IPS-18c (cell line): ENCODE measurements around the gene NCAM2.
"Not testable (repeated sequence)": the region's sequence is repeated elsewhere in the genome, so short reads cannot be mapped to it uniquely, and the experiment has no call there.

Experiments used
- H3K4me3 ChIP-seq: 2 replicates; pipeline ENCODE4 v1.7.0; 2013; ENCODE audit warnings: low read depth, mild to moderate bottlenecking, low read length, moderate library complexity; ENCODE audit not compliant: insufficient read depth
- H3K9me3 ChIP-seq: one replicate; pipeline ENCODE4 v1.6.1; 2013; ENCODE audit warnings: mild to moderate bottlenecking, low read length, moderate library complexity; ENCODE audit not compliant: control insufficient read depth, insufficient read depth

Gene NCAM2

DNA sequence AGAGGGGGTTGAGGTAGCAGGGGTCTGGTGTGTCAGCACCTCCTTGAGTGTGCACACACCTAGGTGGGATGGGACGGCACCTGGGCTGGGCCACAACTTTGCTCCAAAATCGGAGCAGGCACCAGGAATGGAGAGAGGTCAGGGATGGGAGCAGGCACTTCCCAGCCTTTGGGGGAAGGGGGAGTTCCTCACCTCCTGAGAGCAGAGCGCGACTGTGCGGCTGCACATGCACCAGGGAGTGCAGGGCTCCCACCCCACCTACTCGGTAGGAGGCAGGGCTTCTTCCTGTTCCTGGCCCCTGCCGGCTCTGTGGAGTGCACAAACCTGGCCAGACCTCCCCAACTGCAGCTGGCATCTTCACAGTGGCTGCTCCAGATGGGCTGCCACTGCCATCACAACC is 399.3 kb downstream of the NCAM2 start:
- peaks cover 12% of the 10 kb centered on the region for H3K9me3 ChIP-seq

GRCh38 chr21:21401444-21401843 is 403.2 kb downstream of the NCAM2 start:
- H3K4me3 ChIP-seq, result no peak overlapping the region
- peaks cover 13% of the 10 kb centered on the region for H3K9me3 ChIP-seq

More for the DNA sequence above, 399.3 kb downstream of the NCAM2 start:
- no peak overlapping the region; the same call in 1 of the 2 replicates for H3K4me3 ChIP-seq

DNA sequence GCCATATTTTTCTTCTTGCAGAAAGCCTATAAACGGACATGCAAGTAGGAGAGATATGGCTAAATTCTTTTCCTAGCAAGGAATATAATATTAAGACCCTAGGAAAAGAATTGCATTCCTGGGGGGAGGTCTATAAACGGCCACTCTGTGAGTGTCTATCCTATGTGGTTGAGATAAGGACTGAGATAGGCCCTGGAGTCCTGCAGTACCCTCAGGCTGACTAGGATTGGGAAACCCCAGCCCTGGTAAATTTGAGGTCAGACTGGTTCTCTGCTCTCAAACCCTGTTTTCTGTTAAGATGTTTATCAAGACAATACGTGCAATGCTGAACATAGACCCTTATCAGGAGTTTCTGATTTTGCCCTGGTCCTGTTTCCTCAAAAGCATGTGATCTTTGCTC is 404.0 kb downstream of the NCAM2 start:
- H3K4me3 ChIP-seq, H3K9me3 ChIP-seq: not testable (repeated sequence)

- H3K4me3 ChIP-seq, H3K9me3 ChIP-seq: not testable (repeated sequence)
These were observed 406.1 kb downstream of the NCAM2 start for GRCh38 chr21:21404261-21404660.

DNA sequence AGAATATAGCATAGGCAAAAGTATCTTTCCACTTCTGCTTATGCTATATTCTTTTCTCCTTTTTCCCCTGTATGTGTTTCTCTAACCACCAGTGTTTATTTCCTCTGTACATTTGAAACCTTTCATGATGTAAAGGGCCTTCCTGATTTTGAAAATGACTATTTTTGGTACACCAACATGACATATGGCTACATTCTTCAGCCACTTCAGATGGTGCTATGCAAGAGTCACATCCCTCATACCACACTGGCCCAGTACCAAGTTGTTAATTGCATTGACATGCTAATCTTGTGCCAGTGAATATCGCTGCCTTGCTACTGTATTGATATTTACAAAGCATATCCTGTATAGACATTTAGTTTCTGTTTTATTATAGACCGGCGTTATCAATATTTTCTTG is 408.7 kb downstream of the NCAM2 start:
- no peak overlapping the region for H3K4me3 ChIP-seq
- H3K9me3 ChIP-seq, result peaks cover 3% of the 10 kb centered on the region

- no peaks in the 10 kb centered on the region for H3K9me3 ChIP-seq
- H3K4me3 ChIP-seq, result no peak overlapping the region
These were observed 413.9 kb downstream of the NCAM2 start for GRCh38 chr21:21412096-21412495.

DNA sequence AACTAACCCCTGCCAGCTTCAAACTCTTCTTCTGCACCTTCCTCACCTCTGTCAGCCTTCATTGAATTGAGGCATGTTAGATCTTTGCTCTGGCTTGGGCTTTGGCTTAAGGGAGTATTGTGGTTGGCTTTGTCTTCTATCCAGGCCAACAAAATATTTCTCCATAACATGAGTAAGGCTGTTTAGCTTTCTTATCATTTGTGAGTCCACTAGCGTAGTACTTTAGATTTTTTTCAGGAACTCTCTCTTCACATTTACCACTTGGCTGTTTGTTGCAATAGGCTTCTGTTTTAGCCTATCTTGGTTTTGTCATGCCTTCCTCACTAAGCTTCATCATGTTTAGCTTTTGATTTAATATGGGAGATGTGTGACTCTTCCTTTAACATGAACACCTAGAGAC is 417.5 kb downstream of the NCAM2 start:
- H3K9me3 ChIP-seq, result no peaks in the 10 kb centered on the region
- H3K4me3 ChIP-seq, result no peak overlapping the region

DNA sequence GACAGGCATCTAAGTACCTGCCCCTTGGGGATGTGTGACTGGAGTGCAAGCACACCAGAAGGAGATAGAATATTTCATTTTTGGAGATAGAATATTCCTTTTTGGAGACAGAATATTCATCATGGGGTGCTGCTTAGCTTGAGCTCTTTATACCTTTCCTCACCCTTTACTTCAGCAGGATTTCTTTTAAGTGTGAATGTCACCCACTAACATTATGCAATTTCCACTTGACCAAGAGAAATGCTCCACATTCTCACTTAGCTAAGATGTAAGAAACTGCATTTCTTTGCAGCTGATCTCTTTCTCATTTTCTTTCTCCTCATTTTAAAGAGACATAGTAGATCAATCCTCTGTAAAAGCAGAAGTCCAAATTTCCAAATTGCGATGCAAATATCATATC is 436.7 kb downstream of the NCAM2 start:
- Histone ChIP-seq H3K4me3 (no peak overlapping the region), H3K9me3 (no peaks in the 10 kb centered on the region)

- no peaks in the 10 kb centered on the region for H3K9me3 ChIP-seq
These were observed 437.9 kb downstream of the NCAM2 start for GRCh38 chr21:21436012-21436534.

GRCh38 chr21:21439761-21440160 is 441.6 kb downstream of the NCAM2 start:
- no peaks in the 10 kb centered on the region for H3K9me3 ChIP-seq
- no peak overlapping the region for H3K4me3 ChIP-seq

More at GRCh38 chr21:21436012-21436534, 437.9 kb downstream of the NCAM2 start:
- no peak overlapping the region for H3K4me3 ChIP-seq

- no peaks in the 10 kb centered on the region for H3K9me3 ChIP-seq
- H3K4me3 ChIP-seq, result no peak overlapping the region
These were observed 458.9 kb downstream of the NCAM2 start for GRCh38 chr21:21457077-21457476.

DNA sequence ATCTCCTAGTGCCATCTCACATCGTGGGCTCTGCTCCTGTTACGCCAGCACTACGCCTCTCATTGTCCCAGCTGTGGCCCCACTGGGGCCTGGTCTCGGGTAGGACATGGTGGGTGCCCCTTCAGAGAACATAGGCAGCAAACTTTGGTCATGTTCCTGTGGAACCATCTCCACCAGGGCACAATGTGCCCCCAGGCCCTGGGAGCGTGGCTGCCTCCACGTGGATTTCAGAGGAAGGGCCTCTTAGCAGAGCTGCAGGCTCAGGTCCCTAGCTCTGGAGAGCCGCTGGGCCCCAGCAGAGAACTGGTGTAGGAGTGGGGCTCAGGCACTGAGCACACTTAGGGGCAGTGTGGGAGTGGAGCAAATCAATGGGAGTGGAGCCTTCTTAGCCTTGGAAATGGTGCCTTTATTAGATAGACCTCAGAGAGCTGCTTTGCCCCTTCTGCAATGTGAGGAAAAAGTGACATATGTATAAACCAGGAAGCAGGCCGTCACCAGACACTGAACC is 460.0 kb downstream of the NCAM2 start:
- no peaks in the 10 kb centered on the region for H3K9me3 ChIP-seq
- no peak overlapping the region for H3K4me3 ChIP-seq

DNA sequence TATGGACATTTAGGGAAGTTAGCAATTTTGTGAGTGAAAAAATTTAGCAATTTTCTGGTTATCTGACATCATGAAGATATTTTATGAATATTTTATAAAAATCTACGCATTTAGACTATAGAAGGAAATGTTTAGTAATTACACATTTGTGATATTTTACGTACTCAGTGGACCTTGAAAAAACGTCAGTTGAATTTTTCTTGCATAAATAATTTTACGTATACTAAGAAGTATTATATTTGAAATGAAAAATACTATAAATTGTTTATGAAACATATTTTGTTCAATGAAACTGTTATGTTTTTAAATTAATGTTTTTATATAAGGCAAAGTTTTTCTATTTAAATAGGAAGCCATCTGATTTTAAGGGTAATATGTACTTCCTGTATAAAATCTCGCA is 462.8 kb downstream of the NCAM2 start:
- H3K9me3 ChIP-seq, result no peaks in the 10 kb centered on the region
- no peak overlapping the region for H3K4me3 ChIP-seq

GRCh38 chr21:21463456-21463855 is 465.2 kb downstream of the NCAM2 start:
- no peaks in the 10 kb centered on the region for H3K9me3 ChIP-seq

DNA sequence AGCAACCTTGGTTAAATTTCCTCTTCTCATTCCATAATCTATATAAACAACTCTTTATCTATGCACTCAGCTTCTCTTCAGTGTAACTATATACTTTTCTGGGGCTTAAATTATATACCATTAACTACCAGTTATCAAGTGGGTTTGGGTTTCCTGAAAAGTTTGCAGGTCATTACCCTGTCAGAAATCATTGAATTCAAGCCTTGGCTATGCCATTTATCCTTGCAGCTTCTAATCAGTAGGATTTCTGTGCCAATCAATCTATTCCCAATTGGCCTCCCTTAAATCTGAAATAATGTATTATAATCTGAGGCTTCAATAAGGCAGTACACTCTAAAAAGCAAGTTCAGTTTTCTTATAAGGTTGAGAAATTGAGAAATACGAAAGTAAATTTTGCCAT is 466.5 kb downstream of the NCAM2 start:
- Histone ChIP-seq H3K4me3 (no peak overlapping the region), H3K9me3 (no peaks in the 10 kb centered on the region)

More at GRCh38 chr21:21463456-21463855, 465.2 kb downstream of the NCAM2 start:
- no peak overlapping the region for H3K4me3 ChIP-seq

GRCh38 chr21:21466752-21467151 is 468.5 kb downstream of the NCAM2 start:
- H3K9me3 ChIP-seq, result no peaks in the 10 kb centered on the region
- no peak overlapping the region for H3K4me3 ChIP-seq

DNA sequence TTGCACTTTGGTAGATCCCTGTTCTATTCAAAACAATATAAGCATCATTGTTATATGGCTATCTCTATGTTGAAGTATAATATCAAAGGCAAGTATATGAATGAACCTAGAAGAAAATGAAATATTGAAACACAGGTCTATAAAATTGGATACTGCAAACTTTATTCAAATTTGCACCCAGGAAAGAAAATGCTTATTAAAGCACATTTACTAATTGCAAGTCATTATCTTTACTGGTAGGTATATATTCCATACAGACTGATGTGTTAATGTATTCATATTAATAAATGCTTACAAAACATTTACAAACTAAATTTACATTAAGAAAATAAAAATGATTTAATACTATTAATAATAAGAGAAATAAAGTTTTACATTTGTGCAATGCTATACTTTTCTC is 469.8 kb downstream of the NCAM2 start:
- H3K4me3 ChIP-seq, result no peak overlapping the region
- H3K9me3 ChIP-seq, result no peaks in the 10 kb centered on the region

DNA sequence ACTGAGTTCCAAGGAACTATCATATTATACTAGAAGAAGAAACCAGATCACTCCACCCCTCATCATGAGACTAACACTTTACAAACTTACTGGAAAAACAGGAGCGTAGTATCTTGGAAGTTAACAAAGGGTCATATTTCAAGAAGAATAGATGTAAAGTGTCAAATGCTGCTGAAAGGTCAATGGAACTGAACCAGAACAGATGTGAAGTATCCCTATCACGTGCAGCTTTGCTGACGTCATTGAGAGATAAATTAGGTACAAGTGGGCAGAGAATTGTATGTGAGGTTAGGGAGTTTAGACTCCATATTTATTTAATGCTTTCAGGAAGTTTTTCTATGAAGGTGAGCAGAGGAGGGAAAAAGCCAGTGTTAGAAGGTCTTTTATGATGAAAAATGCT is 483.0 kb downstream of the NCAM2 start:
- Histone ChIP-seq H3K9me3 (no peaks in the 10 kb centered on the region), H3K4me3 (no peak overlapping the region)

GRCh38 chr21:21508859-21509258 is 510.6 kb downstream of the NCAM2 start:
- H3K4me3 ChIP-seq, result no peak overlapping the region
- H3K9me3 ChIP-seq, result no peaks in the 10 kb centered on the region
